Measurements from ENCODE around the gene FRMD3.

FRMD3 gene

GRCh38 chr9:83219154-83219923, 318.9 kb downstream of the FRMD3 start:
- TF ChIP-seq CTCF (IDR thresholded peaks at IDR 0.05; ENCODE audit: low read depth, low read length) (peak; percentile 32), POLR2A (IDR thresholded peaks at IDR 0.05; ENCODE audit: extremely low read depth, insufficient read length) (no peak), MYC (IDR thresholded peaks at IDR 0.05; ENCODE audit: low read depth, low read length) (no peak)
- H3K4me3 ChIP-seq (ENCODE audit: low read depth, low read length): peak overlapping the region; percentile 45
- DNase-seq (ENCODE audit: low read depth): peak; percentile 68

- no peak overlapping the region for H3K4me3 ChIP-seq (ENCODE audit: low read depth, low read length)
- no peak for DNase-seq (ENCODE audit: low read depth)
- TF ChIP-seq MYC (IDR thresholded peaks at IDR 0.05; ENCODE audit: low read depth, low read length) (no peak), CTCF (IDR thresholded peaks at IDR 0.05; ENCODE audit: low read depth, low read length) (no peak), MAX (IDR thresholded peaks at IDR 0.05; ENCODE audit: low read depth, low read length) (no peak), POLR2A (IDR thresholded peaks at IDR 0.05; ENCODE audit: extremely low read depth, insufficient read length) (no peak)
These were observed 319.6 kb downstream of the FRMD3 start for GRCh38 chr9:83218411-83219090.

GRCh38 chr9:83209188-83209731, 328.9 kb downstream of the FRMD3 start:
- no peak for DNase-seq (ENCODE audit: low read depth)
- TF ChIP-seq POLR2A (IDR thresholded peaks at IDR 0.05; ENCODE audit: extremely low read depth, insufficient read length): no peak
- no peak for TF ChIP-seq MAX (IDR thresholded peaks at IDR 0.05; ENCODE audit: low read depth, low read length)
- no peak for TF ChIP-seq MYC (IDR thresholded peaks at IDR 0.05; ENCODE audit: low read depth, low read length)
- TF ChIP-seq CTCF (IDR thresholded peaks at IDR 0.05; ENCODE audit: low read depth, low read length): no peak
- no peak overlapping the region for H3K4me3 ChIP-seq (ENCODE audit: low read depth, low read length)

- no peak for DNase-seq (ENCODE audit: low read depth)
- H3K4me3 ChIP-seq (ENCODE audit: low read depth, low read length): no peak overlapping the region
- TF ChIP-seq CTCF (IDR thresholded peaks at IDR 0.05; ENCODE audit: low read depth, low read length): no peak
- no peak for TF ChIP-seq MYC (IDR thresholded peaks at IDR 0.05; ENCODE audit: low read depth, low read length)
- no peak for TF ChIP-seq POLR2A (IDR thresholded peaks at IDR 0.05; ENCODE audit: extremely low read depth, insufficient read length)
- TF ChIP-seq MAX (IDR thresholded peaks at IDR 0.05; ENCODE audit: low read depth, low read length): no peak
These were observed 329.9 kb downstream of the FRMD3 start for GRCh38 chr9:83208065-83208850.

GRCh38 chr9:83204047-83204446, 334.2 kb downstream of the FRMD3 start:
- no peak for DNase-seq (ENCODE audit: low read depth)
- no peak for TF ChIP-seq POLR2A (IDR thresholded peaks at IDR 0.05; ENCODE audit: extremely low read depth, insufficient read length)
- no peak for TF ChIP-seq CTCF (IDR thresholded peaks at IDR 0.05; ENCODE audit: low read depth, low read length)
- TF ChIP-seq MYC (IDR thresholded peaks at IDR 0.05; ENCODE audit: low read depth, low read length): no peak
- no peak for TF ChIP-seq MAX (IDR thresholded peaks at IDR 0.05; ENCODE audit: low read depth, low read length)
- no peak overlapping the region for H3K4me3 ChIP-seq (ENCODE audit: low read depth, low read length)

Measured in NB4 (cell line).